Keratinocyte (primary cell): ENCODE measurements around the gene ILKAP. TPM values are rescaled to one million over a fixed set of nuclear protein-coding genes. Genes with fewer than 3 reads are reported as not detected.

Experiments used
- DNase-seq: peaks from one replicate; pipeline ENCODE4 v3.0.0-alpha.2; 2011; ENCODE audit warnings: low read depth, missing footprints, low spot score
- FAIRE-seq: peaks from 2 replicates; lab custom pipeline; 2011; peaks lifted over from hg19 to GRCh38; lab: Jason Lieb, UNC
- H2AFZ ChIP-seq: 2 replicates; pipeline ENCODE4 v1.6.0; 2012; ENCODE audit warnings: low read length, control low read depth, inconsistent platforms; ENCODE audit not compliant: control insufficient read depth
- H3K27ac ChIP-seq: 2 replicates; pipeline ENCODE4 v1.5.1; 2011; ENCODE audit warnings: low read length; ENCODE audit not compliant: control insufficient read depth, insufficient read depth
- H3K27me3 ChIP-seq: 3 replicates; pipeline ENCODE4 v1.6.0; 2011; ENCODE audit warnings: low read length; ENCODE audit not compliant: control insufficient read depth, insufficient read depth; ENCODE audit errors: extremely low read depth
- H3K36me3 ChIP-seq, 2 experiments: 2 replicates in 1 of 2; 3 replicates in 1 of 2; pipeline ENCODE4 v1.5.1; 2011; ENCODE audit warnings: low read length in 2 of 2, mild to moderate bottlenecking in 1 of 2; ENCODE audit not compliant: control insufficient read depth in 2 of 2, insufficient read depth in 2 of 2; ENCODE audit errors: extremely low read depth in 1 of 2
- H3K4me1 ChIP-seq: 3 replicates; pipeline ENCODE4 v1.5.1; 2011; ENCODE audit warnings: low read length; ENCODE audit not compliant: control insufficient read depth, insufficient read depth; ENCODE audit errors: extremely low read depth
- H3K4me2 ChIP-seq: 3 replicates; pipeline ENCODE4 v1.6.0; 2011; ENCODE audit warnings: low read depth, low read length; ENCODE audit not compliant: control insufficient read depth, insufficient read depth; ENCODE audit errors: extremely low read depth
- H3K4me3 ChIP-seq, 3 experiments: fragments of 200-600 bp in 1 of 3; sonication (generic) in 1 of 3; 2 replicates in 2 of 3; 3 replicates in 1 of 3; pipeline ENCODE4 v1.5.1; 2011 to 2016; ENCODE audit warnings: low read length in 3 of 3, mild to moderate bottlenecking in 3 of 3, control low read depth in 2 of 3, inconsistent platforms in 1 of 3, low read depth in 1 of 3, mixed read lengths in 1 of 3, mixed run types in 1 of 3, moderate library complexity in 1 of 3; ENCODE audit not compliant: control insufficient read depth in 2 of 3, insufficient read depth in 2 of 3; ENCODE audit errors: extremely low read depth in 1 of 3
- H3K79me2 ChIP-seq: 2 replicates; pipeline ENCODE4 v1.6.0; 2012; ENCODE audit warnings: low read length; ENCODE audit not compliant: control insufficient read depth, insufficient read depth
- H3K9ac ChIP-seq: 3 replicates; pipeline ENCODE4 v1.6.0; 2011; ENCODE audit warnings: low read length; ENCODE audit not compliant: control insufficient read depth, insufficient read depth; ENCODE audit errors: extremely low read depth
- H3K9me1 ChIP-seq: 3 replicates; pipeline ENCODE4 v1.6.0; 2011; ENCODE audit warnings: low read length; ENCODE audit not compliant: control insufficient read depth, insufficient read depth; ENCODE audit errors: extremely low read depth
- H3K9me3 ChIP-seq: 2 replicates; pipeline ENCODE4 v1.5.1; 2012; ENCODE audit warnings: low read depth, low read length; ENCODE audit not compliant: control insufficient read depth
- H4K20me1 ChIP-seq: 3 replicates; pipeline ENCODE4 v1.6.0; 2011; ENCODE audit warnings: low read length; ENCODE audit not compliant: control insufficient read depth, insufficient read depth; ENCODE audit errors: extremely low read depth
- EZH2 ChIP-seq: IDR thresholded peaks from one replicate; pipeline ENCODE4 v1.6.1; 2012; ENCODE audit warnings: inconsistent platforms, mild to moderate bottlenecking, low read length, moderate library complexity
- dilution Hi-C: fragments of 300-500 bp; cut with MboI; formaldehyde crosslinking; loops from one replicate; pipeline ENCODE4 v1.7.0; 2020; ENCODE audit warnings: low sequenced_read_pairs; ENCODE audit not compliant: extremely low pct_ligation_motif_present
- polyA minus RNA-seq, 3 experiments: library from RNA; depleted of rRNA, polyadenylated mRNA; stranded (reverse); fragments of >200 nt; gene quantifications; 1 replicate in 1 of 3; 2 replicates in 1 of 3; 3 replicates in 1 of 3; pipeline ENCODE4 v1.2.3, GENCODE V29; 2011
- polyA plus RNA-seq, 5 experiments: library from polyadenylated mRNA; depleted of rRNA in 3 of 5; stranded (reverse) in 3 of 5; stranded (forward) in 1 of 5; unstranded in 1 of 5; fragments of >200 nt; gene quantifications; 1 replicate in 1 of 5; 2 replicates in 3 of 5; 3 replicates in 1 of 5; pipeline versions ENCODE4 v1.2.1 to v1.2.3, GENCODE V29; 2011 to 2012; ENCODE audit warnings: missing spikeins in 2 of 5, low read depth in 1 of 5, low replicate concordance in 1 of 5
- TF ChIP-seq, protein P1 (sequence below), 3 experiments: IDR thresholded peaks in 1 of 3; conservative IDR thresholded peaks in 1 of 3; optimal IDR thresholded peaks in 1 of 3; 2 replicates in 2 of 3; 3 replicates in 1 of 3; pipeline versions ENCODE3 to v1.5.1; 2011; ENCODE audit warnings: low read length in 3 of 3, mild to moderate bottlenecking in 3 of 3, moderate library complexity in 2 of 3, control low read depth in 1 of 3, inconsistent platforms in 1 of 3; ENCODE audit not compliant: insufficient read depth in 2 of 3; ENCODE audit errors: extremely low read depth in 1 of 3

The ILKAP gene, protein sequence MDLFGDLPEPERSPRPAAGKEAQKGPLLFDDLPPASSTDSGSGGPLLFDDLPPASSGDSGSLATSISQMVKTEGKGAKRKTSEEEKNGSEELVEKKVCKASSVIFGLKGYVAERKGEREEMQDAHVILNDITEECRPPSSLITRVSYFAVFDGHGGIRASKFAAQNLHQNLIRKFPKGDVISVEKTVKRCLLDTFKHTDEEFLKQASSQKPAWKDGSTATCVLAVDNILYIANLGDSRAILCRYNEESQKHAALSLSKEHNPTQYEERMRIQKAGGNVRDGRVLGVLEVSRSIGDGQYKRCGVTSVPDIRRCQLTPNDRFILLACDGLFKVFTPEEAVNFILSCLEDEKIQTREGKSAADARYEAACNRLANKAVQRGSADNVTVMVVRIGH
- polyA plus RNA-seq (30.6 to 39.1 TPM (median 37.5 TPM) in 3 replicates), polyA minus RNA-seq (13.5 to 31.6 TPM (median 18.7 TPM) in 3 replicates)
- polyA plus RNA-seq (2011; ENCODE audit: low read depth), result 18.1 TPM
- 22.5 and 23.0 TPM in 2 replicates for polyA plus RNA-seq (2011; cell fraction: cytosol; rRNA removed)
- 56.4 and 62.5 TPM in 2 replicates for polyA plus RNA-seq (2011; cell fraction: nucleus; rRNA removed)
- polyA plus RNA-seq (2012; ENCODE audit: low replicate concordance), result 27.6 and 34.0 TPM in 2 replicates
- 10.6 TPM for polyA minus RNA-seq (2011; cell fraction: cytosol; rRNA and poly(A)+ RNA removed)
- polyA minus RNA-seq (2011; cell fraction: nucleus; rRNA and poly(A)+ RNA removed), result 15.0 and 22.2 TPM in 2 replicates

DNA sequence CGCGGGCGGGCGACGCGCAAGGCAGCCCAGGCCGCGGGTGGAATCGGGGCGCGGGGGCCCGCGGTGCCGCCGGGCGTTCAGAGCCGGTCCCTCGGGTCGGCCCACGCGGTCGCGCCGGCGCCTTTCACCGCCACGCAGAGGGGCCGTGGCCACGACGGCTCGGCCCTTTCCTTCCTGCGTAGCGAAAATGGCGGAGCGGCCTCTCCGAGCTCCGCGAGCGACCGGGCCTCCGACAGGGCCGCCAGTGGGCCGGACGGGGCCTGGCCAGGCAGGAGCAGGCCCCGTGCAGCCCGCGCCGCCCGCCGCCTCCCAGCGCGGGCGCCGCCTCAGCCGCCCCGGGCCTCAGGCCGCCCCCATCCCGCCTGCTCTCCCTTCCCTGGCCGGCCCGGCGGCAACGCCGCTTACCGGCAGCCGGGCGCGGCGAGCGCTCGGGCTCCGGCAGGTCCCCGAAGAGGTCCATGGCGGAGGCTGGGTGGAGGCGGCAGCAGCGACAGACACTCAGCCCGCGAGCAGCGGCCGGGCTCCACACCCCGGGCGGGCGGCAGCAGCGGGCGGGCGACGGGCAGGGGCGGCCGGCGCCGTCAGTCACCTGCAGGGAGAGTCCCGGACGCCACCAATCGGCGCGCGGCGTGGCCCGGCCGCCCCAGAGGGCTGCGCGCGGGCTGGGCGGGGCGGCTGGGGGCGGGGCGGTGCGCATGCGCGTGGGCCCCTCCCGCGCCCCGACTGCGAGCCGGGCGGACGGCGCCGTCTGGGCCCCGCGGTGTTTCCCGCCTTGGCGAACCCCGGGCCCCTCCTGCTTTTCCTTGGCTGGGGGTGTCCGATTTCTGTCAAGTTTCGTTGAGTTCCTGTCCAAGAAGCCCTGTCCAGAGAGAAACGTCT lies at the start of gene ILKAP:
Gene ILKAP, minus strand, starts transcription at position 602 of the 879 bp plus-strand sequence. Its CDS starts 142 bp downstream, at position 460.
- dilution Hi-C loops, result no loop called here
- Histone ChIP-seq H3K4me3 (peak within 1 kb of the TSS; percentile 60 to 97 (median 92)), H3K9ac (peak within 1 kb of the TSS; percentile 73), H3K79me2 (peaks cover 51% of the 10 kb centered on the region), H3K27me3 (peaks cover 5% of the 10 kb centered on the region), H3K4me2 (peak within 1 kb of the TSS; percentile 92), H3K36me3 (no peaks in the 10 kb centered on the region), H3K4me1 (peaks cover 15% of the 10 kb centered on the region), H3K9me1 (peaks cover 3% of the 10 kb centered on the region), H3K27ac (peak within 1 kb of the TSS; percentile 69), H3K9me3 (no peaks in the 10 kb centered on the region), H2AFZ (peak within 1 kb of the TSS; percentile 58), H4K20me1 (peaks cover 18% of the 10 kb centered on the region)
- no peak for FAIRE-seq
- no peak for TF ChIP-seq EZH2
- DNase-seq, result no peak

DNA sequence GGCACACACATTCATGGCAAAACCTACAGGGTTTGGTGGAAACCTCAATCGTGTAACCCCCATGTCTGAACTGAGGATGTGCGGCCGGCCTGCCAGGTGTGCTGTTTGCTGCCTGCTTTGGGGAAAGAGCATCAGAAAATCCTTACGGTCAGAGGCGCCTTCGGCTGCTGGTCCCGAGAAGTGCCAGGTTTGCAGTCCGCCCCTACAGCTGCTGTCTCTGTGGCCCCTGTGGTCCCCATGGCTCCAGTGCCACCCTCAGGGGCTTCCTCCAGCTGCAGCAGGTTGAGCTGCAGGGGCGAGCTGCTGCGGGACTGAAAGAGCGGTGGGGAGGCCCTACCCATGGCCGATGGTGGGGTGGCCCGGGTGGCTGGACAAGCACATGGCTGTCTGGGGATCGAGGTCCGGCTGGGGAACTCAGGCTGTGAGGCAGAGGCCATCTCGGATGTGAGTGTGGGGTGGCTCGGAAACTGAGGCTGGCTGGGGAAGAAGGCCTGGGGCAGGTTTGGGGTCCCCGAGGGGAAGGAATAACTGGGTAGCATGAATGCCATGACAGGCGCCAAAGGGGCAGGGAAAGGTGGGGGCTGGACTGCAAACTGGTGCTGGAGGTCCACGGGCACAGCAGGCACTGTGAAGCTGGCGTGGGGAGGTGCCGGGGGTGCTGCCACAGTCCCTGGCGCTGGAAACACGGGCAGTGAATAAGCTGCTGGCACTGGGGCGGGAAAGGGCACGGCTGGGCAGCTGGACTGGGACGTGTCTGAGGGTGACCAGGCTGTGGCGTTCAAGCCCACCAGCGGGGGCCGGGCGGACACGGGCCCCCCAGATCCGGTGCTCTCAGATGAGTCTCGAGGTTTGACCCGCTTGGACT lies 49.5 kb upstream of the ILKAP start:
- TF ChIP-seq EZH2, result no peak
- TF ChIP-seq, protein P1, sequence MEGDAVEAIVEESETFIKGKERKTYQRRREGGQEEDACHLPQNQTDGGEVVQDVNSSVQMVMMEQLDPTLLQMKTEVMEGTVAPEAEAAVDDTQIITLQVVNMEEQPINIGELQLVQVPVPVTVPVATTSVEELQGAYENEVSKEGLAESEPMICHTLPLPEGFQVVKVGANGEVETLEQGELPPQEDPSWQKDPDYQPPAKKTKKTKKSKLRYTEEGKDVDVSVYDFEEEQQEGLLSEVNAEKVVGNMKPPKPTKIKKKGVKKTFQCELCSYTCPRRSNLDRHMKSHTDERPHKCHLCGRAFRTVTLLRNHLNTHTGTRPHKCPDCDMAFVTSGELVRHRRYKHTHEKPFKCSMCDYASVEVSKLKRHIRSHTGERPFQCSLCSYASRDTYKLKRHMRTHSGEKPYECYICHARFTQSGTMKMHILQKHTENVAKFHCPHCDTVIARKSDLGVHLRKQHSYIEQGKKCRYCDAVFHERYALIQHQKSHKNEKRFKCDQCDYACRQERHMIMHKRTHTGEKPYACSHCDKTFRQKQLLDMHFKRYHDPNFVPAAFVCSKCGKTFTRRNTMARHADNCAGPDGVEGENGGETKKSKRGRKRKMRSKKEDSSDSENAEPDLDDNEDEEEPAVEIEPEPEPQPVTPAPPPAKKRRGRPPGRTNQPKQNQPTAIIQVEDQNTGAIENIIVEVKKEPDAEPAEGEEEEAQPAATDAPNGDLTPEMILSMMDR (optimal IDR thresholded peaks at IDR 0.05 in 1 of 3, IDR thresholded peaks at IDR 0.05 in 1 of 3, conservative IDR thresholded peaks at IDR 0.05 in 1 of 3; ENCODE audit: extremely low read depth in 1 of 3, insufficient read depth in 2 of 3, low read length in 3 of 3), result no peak
- H3K4me2 ChIP-seq, result no peak overlapping the region
- H3K27me3 ChIP-seq, result no peaks in the 10 kb centered on the region
- no peak for FAIRE-seq
- dilution Hi-C loops, result no loop called here
- H3K36me3 ChIP-seq, result peaks cover 4 to 24% of the 10 kb centered on the region in 2 experiments
- H3K9me1 ChIP-seq, result no peaks in the 10 kb centered on the region
- no peak for DNase-seq
- H3K4me1 ChIP-seq, result no peaks in the 10 kb centered on the region
- H4K20me1 ChIP-seq, result no peaks in the 10 kb centered on the region
- H3K79me2 ChIP-seq, result no peaks in the 10 kb centered on the region
- no peak overlapping the region for H3K4me3 ChIP-seq
- no peak overlapping the region for H3K9ac ChIP-seq
- H3K9me3 ChIP-seq, result no peaks in the 10 kb centered on the region
- no peak overlapping the region for H3K27ac ChIP-seq
- H2AFZ ChIP-seq, result no peak overlapping the region
